ENCODE measurements around the gene ABR.
"Not testable (repeated sequence)": the region's sequence is repeated elsewhere in the genome, so short reads cannot be mapped to it uniquely, and the experiment has no call there.

The ABR gene

GRCh38 chr17:1154704-1155103 lies 25.1 kb downstream of the ABR start:
- intact Hi-C loops (cut with DNase I) = loop anchor here (1.0 kb wide), 1 partner anchor 15 kb away; no protein-coding TSS in a partner anchor
- peak in 7 of 10 donors; percentile 35 to 92 (median 71) for DNase-seq

GRCh38 chr17:1153795-1154546 lies 25.8 kb downstream of the ABR start:
- intact Hi-C loops (cut with DNase I) = loop anchor here (1.0 kb wide), 1 partner anchor 15 kb away; no protein-coding TSS in a partner anchor
- DNase-seq = peak; percentile 62 to 99 (median 86)

- DNase-seq; intact Hi-C loops (cut with DNase I): not testable (repeated sequence)
These were observed 27.2 kb downstream of the ABR start for GRCh38 chr17:1152582-1152981.

- DNase-seq = no peak
- intact Hi-C loops (cut with DNase I) = no loop called here
These were observed 28.7 kb downstream of the ABR start for GRCh38 chr17:1150863-1151600.

DNA sequence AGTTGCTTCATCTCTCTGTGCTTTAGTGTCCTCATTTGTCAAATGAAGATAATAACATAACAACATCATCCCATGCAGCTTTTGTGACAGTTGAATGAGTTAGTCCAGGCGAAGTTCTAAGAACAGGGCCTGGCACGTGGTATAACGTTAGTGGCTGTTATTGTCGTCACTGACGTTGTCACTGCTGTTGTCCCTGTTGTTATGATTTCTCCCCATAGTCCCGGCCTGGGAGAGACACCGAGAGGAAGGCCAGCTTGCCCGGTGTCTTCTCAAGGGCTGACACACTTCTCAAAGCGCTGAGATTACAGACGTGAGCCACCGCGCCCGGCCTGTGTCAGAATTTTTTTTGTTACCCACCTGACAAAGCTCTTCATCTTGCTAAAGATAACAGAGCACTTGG lies 29.9 kb downstream of the ABR start:
- intact Hi-C loops (cut with DNase I) = no loop called here
- no peak for DNase-seq

GRCh38 chr17:1147664-1148063 lies 32.1 kb downstream of the ABR start:
- intact Hi-C loops (cut with DNase I) = no loop called here
- peak in 5 of 10 donors; percentile 67 to 93 (median 72) for DNase-seq

GRCh38 chr17:1146561-1147265 lies 33.1 kb downstream of the ABR start:
- intact Hi-C loops (cut with DNase I) = no loop called here
- no peak for DNase-seq

DNA sequence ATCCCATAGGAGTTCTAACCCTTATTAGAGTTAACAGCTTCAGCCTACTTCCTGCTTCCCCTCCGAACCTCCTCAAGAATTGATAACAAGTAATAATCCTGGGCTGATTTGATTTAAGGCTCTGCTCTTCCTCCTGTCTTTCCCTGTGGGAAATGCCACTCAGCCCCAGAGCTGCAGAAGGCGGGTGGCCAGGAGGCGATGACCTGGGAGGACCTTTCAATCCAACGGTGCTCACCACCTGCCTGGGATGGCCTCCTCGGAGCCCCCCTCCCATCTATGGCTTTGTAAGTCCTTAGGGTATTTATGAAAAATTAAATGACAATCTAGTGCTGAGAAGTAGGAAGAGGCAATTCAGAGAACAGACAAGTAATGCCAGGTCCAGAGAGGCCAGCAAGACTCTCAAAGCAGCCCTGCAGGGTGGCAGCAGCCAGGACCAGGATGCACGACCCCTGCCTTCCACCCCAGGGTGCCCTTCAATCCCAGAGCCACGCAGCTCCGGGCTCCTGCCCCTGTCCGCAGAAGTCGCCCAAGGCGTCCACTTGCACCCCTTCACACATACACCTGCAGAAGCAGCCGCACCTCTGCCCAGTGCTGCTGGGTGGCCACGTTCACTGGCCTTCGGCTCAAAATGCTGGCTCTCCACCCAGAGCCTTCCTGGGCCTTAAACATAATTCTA lies 34.3 kb downstream of the ABR start:
- intact Hi-C loops (cut with DNase I) = no loop called here
- DNase-seq = no peak

DNA sequence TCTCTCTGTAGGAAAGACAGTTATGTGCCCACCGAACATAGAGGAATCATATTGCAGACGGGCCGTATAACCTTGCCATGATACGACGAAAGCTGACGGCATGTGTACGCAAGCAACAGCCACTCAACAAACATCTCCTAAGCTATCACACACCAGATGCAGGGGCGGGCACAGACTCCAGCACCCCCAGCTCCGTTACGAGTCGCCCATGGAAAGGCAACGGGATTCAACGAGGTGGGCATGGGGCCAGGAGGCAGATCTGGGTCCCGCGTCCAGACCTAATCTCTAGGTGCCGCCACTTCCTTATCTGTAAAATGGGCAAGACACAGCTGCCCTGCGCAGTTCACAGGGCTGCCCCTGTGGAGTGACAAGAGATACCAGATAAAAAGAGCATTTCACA lies 35.6 kb downstream of the ABR start:
- DNase-seq = peak in 2 of 10 donors; percentile 59 to 85

DNA sequence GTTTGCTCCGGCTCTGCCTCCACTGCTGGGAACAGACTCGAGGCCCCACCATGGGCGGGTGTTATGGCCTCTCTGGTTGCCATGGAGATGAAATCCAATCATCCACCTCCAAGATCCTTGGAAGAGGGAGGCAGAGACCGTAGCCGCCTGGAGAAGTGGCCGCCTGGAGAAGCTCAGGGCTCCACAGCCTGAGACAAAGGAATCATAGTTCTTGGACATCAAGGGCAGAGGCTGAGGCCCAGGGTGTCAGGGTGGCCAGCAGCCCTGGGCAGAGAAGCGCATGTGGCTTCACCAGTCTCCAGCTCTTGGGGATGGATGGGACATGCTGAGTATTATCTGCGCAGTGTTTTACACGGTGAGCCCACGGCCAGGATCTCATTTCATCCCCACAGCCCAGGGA lies 36.2 kb downstream of the ABR start:
- peak in 7 of 10 donors; percentile 49 to 93 (median 61) for DNase-seq
- intact Hi-C loops (cut with DNase I) = no loop called here

More for the DNA sequence above, 35.6 kb downstream of the ABR start:
- intact Hi-C loops (cut with DNase I) = no loop called here

DNA sequence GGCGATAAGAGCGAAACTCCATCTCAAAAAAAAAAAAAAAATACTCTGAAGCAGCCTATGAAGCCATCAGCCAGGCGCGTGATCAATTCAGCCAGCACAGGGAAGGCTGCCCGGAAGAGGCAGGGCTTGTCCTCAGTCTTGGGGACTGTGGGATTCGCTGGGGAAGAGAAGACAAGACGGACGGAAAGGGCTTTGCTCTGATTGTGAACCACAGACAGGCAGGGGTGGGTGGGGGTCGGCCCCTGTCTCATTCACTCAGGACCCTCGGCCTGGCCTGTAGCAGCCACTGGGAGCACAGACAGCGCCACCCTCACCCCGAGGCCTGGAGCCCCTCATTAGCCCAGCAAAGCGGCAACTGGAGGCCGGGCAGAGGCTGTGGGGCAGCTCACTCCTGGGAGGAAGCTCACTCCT lies 37.2 kb downstream of the ABR start:
- DNase-seq = peak in 2 of 10 donors; percentile 74 to 88
- intact Hi-C loops (cut with DNase I) = no loop called here

GRCh38 chr17:1137465-1137894 lies 42.3 kb downstream of the ABR start:
- DNase-seq = peak in 4 of 10 donors; percentile 36 to 91 (median 70)
- intact Hi-C loops (cut with DNase I) = no loop called here

DNA sequence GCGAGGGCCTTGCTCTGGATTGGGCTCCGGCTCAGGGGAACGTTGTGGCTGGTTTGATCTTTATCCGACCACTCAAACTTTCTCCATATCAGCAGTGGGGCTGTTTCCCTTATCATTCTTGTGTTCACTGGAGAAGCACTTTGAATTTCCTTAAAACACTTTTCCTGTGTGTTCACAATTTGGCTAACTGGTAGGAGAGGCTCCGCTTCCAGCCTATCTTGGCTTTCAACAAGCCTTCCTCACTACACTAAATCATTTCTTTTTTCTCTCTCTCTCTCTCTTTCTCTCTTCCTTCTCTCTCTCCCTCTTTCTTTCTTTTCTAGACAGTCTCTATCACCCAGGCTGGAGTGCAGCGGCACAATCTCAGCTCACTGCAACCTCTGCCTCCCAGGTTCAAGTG lies 43.0 kb downstream of the ABR start:
- intact Hi-C loops (cut with DNase I) = loop anchor here (1.0 kb wide), 1 partner anchor 21 kb away; no protein-coding TSS in a partner anchor
- peak in 1 of 10 donors; percentile 7 for DNase-seq

- DNase-seq = peak in 3 of 10 donors; percentile 21 to 82 (median 74)
- intact Hi-C loops (cut with DNase I) = no loop called here
These were observed 45.0 kb downstream of the ABR start for GRCh38 chr17:1134634-1135324.

GRCh38 chr17:1130191-1130590 lies 49.6 kb downstream of the ABR start:
- DNase-seq = peak in 1 of 10 donors; percentile 59
- intact Hi-C loops (cut with DNase I) = no loop called here

GRCh38 chr17:1128463-1128862 lies 51.3 kb downstream of the ABR start:
- DNase-seq; intact Hi-C loops (cut with DNase I): not testable (repeated sequence)

- peak in 3 of 10 donors; percentile 26 to 86 (median 41) for DNase-seq
- intact Hi-C loops (cut with DNase I) = no loop called here
These were observed 52.8 kb downstream of the ABR start for GRCh38 chr17:1126801-1127550.

GRCh38 chr17:1126250-1126797 lies 53.5 kb downstream of the ABR start:
- intact Hi-C loops (cut with DNase I) = no loop called here
- no peak for DNase-seq

DNA sequence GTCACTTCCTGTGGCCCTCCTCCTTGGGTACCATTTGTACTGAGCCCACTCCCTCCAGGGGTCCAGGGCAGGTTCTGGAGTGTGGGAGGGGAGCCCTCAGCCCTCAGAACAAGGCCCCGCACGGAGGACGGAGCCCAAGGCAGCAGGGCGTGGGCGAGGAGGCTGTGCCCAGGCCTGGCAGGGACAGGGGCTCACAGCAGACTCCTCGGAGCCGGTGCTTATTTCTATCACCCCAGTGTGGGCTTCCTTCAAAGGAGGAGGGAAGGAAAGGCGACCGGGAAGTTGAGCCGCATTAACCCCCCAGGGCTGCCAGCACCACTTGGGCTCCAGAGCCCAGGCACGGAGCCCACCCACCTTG lies 54.0 kb downstream of the ABR start:
- intact Hi-C loops (cut with DNase I) = no loop called here
- peak in 1 of 10 donors; percentile 82 for DNase-seq
